ENCODE results near the gene DCBLD1.
"Not testable (repeated sequence)": the region's sequence is repeated elsewhere in the genome, so short reads cannot be mapped to it uniquely, and the experiment has no call there.

Gene DCBLD1

DNA sequence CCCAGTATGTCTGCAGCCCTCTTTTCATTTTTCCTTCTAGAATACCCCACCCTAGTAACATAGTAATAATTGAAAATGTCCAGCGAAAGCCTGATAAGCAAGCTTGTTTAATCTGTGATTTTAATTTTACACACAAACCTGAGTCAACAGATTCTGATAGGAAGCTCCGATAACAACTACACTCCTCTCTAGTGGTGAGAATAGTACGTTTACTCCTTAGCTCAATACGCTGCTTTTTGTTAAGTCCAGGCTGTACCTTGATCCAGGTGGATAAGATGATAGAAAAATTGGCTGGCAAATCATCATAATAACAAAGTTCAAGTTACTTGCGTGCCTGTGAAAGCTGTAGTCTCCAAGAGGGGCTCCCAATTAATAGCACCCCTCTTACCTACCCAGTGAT lies 25.5 kb upstream of the DCBLD1 start:
- H3K36me3 ChIP-seq (ENCODE audit: control insufficient read depth, insufficient read depth, low read length) = no peaks in the 10 kb centered on the region
- no peak overlapping the region for H3K4me3 ChIP-seq (ENCODE audit: low read length)
- no peak overlapping the region for H3K27ac ChIP-seq (ENCODE audit: low read depth, low read length)
- no peaks in the 10 kb centered on the region for H3K4me1 ChIP-seq (ENCODE audit: control insufficient read depth, insufficient read depth, low read length)
- H3K27me3 ChIP-seq (ENCODE audit: control insufficient read depth, insufficient read depth, low read length) = no peaks in the 10 kb centered on the region
- H3K9ac ChIP-seq (ENCODE audit: low read length) = no peak overlapping the region

GRCh38 chr6:117459204-117459944 lies 23.1 kb upstream of the DCBLD1 start:
- Histone ChIP-seq H3K27me3 (ENCODE audit: control insufficient read depth, insufficient read depth, low read length) (no peaks in the 10 kb centered on the region), H3K36me3 (ENCODE audit: control insufficient read depth, insufficient read depth, low read length) (no peaks in the 10 kb centered on the region), H3K27ac (ENCODE audit: low read depth, low read length) (no peak overlapping the region), H3K4me3 (ENCODE audit: low read length) (no peak overlapping the region), H3K9ac (ENCODE audit: low read length) (no peak overlapping the region), H3K4me1 (ENCODE audit: control insufficient read depth, insufficient read depth, low read length) (no peaks in the 10 kb centered on the region)

- Histone ChIP-seq H3K36me3 (ENCODE audit: control insufficient read depth, insufficient read depth, low read length) (no peaks in the 10 kb centered on the region), H3K27ac (ENCODE audit: low read depth, low read length) (no peak overlapping the region), H3K27me3 (ENCODE audit: control insufficient read depth, insufficient read depth, low read length) (no peaks in the 10 kb centered on the region), H3K4me3 (ENCODE audit: low read length) (no peak overlapping the region), H3K4me1 (ENCODE audit: control insufficient read depth, insufficient read depth, low read length) (no peaks in the 10 kb centered on the region), H3K9ac (ENCODE audit: low read length) (no peak overlapping the region)
These were observed 18.5 kb upstream of the DCBLD1 start for GRCh38 chr6:117463762-117464665.

- no peaks in the 10 kb centered on the region for H3K36me3 ChIP-seq (ENCODE audit: control insufficient read depth, insufficient read depth, low read length)
- no peak overlapping the region for H3K9ac ChIP-seq (ENCODE audit: low read length)
- no peak overlapping the region for H3K4me3 ChIP-seq (ENCODE audit: low read length)
- H3K27me3 ChIP-seq (ENCODE audit: control insufficient read depth, insufficient read depth, low read length) = no peaks in the 10 kb centered on the region
- no peak overlapping the region for H3K27ac ChIP-seq (ENCODE audit: low read depth, low read length)
- no peaks in the 10 kb centered on the region for H3K4me1 ChIP-seq (ENCODE audit: control insufficient read depth, insufficient read depth, low read length)
These were observed 17.8 kb upstream of the DCBLD1 start for GRCh38 chr6:117464700-117465099.

DNA sequence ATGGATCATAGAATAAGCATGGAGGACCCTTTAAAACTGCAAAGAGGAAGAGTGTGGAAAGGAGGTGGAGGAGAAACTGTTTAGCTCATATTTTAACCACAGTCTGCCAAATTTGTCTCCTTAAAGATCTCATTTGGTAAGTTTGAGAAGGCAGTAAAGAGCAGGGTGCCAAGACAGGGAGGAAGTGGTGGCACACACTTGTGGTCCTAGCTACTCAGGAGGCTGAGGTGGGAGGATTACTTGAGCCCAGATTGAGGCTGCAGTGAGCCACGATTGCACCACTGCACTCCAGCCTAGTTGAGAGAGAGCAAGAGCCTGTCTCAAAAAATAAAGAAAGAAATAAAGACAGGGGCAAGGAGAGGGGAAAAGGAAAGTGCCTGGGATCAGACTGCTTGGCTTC lies 16.8 kb upstream of the DCBLD1 start:
- no peak overlapping the region for H3K27ac ChIP-seq (ENCODE audit: low read depth, low read length)
- no peak overlapping the region for H3K4me3 ChIP-seq (ENCODE audit: low read length)
- H3K27me3 ChIP-seq (ENCODE audit: control insufficient read depth, insufficient read depth, low read length) = no peaks in the 10 kb centered on the region
- no peaks in the 10 kb centered on the region for H3K36me3 ChIP-seq (ENCODE audit: control insufficient read depth, insufficient read depth, low read length)
- no peaks in the 10 kb centered on the region for H3K4me1 ChIP-seq (ENCODE audit: control insufficient read depth, insufficient read depth, low read length)
- H3K9ac ChIP-seq (ENCODE audit: low read length) = no peak overlapping the region

GRCh38 chr6:117467876-117468275 lies 14.6 kb upstream of the DCBLD1 start:
- Histone ChIP-seq H3K4me1 (ENCODE audit: control insufficient read depth, insufficient read depth, low read length) (no peaks in the 10 kb centered on the region), H3K27ac (ENCODE audit: low read depth, low read length) (no peak overlapping the region), H3K36me3 (ENCODE audit: control insufficient read depth, insufficient read depth, low read length) (no peaks in the 10 kb centered on the region), H3K9ac (ENCODE audit: low read length) (no peak overlapping the region), H3K4me3 (ENCODE audit: low read length) (no peak overlapping the region), H3K27me3 (ENCODE audit: control insufficient read depth, insufficient read depth, low read length) (no peaks in the 10 kb centered on the region)

- H3K9ac ChIP-seq (ENCODE audit: low read length); H3K36me3 ChIP-seq (ENCODE audit: control insufficient read depth, insufficient read depth, low read length); H3K4me3 ChIP-seq (ENCODE audit: low read length); H3K27ac ChIP-seq (ENCODE audit: low read depth, low read length); H3K27me3 ChIP-seq (ENCODE audit: control insufficient read depth, insufficient read depth, low read length); H3K4me1 ChIP-seq (ENCODE audit: control insufficient read depth, insufficient read depth, low read length): not testable (repeated sequence)
These were observed 13.9 kb upstream of the DCBLD1 start for GRCh38 chr6:117468527-117468926.

DNA sequence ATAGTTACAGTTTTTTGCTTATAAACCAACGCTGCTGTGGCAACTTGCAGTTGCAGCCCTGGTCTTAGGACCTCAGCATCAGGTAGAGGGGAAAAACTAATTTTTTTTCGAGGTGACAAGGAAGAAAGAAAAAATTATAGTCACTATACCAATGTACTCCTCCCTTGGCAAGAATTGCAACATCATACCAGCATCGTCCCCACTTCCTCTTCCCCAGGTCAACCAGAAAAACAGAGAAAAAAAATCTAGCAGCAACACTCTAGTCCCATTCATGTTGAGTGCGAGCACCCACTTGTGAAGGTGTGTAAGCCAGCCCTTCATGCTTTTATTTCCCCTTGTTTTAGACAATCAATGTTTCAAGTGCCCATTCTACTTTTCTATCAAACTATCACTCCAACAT lies 13.1 kb upstream of the DCBLD1 start:
- no peaks in the 10 kb centered on the region for H3K4me1 ChIP-seq (ENCODE audit: control insufficient read depth, insufficient read depth, low read length)
- H3K27me3 ChIP-seq (ENCODE audit: control insufficient read depth, insufficient read depth, low read length) = no peaks in the 10 kb centered on the region
- H3K4me3 ChIP-seq (ENCODE audit: low read length) = no peak overlapping the region
- H3K9ac ChIP-seq (ENCODE audit: low read length) = no peak overlapping the region
- H3K27ac ChIP-seq (ENCODE audit: low read depth, low read length) = no peak overlapping the region
- no peaks in the 10 kb centered on the region for H3K36me3 ChIP-seq (ENCODE audit: control insufficient read depth, insufficient read depth, low read length)

DNA sequence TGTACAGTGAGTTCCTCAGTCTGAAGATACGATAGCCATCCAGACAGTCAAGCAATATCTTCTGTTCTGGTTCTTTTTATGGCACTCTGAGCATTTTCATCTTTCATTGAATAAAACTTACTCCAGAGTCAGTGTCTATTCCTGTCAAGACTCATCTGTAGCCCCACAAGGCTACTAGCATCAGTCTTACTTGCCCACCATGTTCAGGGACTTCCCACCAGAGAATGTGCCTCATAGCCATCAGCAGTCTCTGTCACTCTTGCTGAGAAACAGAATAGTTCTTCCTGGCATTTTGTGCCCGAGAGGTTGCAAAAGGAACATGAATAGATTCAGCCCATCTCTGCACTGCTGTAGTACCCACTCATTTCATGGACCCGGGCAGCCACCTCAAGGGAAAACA lies 12.7 kb upstream of the DCBLD1 start:
- Histone ChIP-seq H3K4me3 (ENCODE audit: low read length) (no peak overlapping the region), H3K36me3 (ENCODE audit: control insufficient read depth, insufficient read depth, low read length) (no peaks in the 10 kb centered on the region), H3K27ac (ENCODE audit: low read depth, low read length) (no peak overlapping the region), H3K27me3 (ENCODE audit: control insufficient read depth, insufficient read depth, low read length) (no peaks in the 10 kb centered on the region), H3K9ac (ENCODE audit: low read length) (no peak overlapping the region), H3K4me1 (ENCODE audit: control insufficient read depth, insufficient read depth, low read length) (no peaks in the 10 kb centered on the region)

DNA sequence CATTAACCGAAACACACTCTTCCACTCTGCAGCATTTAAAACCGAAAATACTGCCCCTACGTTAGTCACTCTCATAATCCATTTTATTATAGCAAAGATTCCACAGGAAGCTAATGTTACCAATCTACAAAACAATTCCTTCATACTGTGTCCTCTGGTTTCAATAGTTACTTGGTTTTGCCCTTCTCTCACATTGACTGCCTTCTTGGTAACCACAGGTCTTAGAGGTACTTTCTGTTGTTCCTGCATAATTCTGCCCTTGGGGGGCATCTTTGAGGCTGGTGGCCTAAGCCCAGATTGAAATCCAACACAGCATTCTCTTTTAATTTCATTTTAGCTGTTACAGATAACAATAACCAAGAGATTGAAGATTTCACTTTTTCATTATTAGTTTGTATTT lies 9.8 kb upstream of the DCBLD1 start:
- no peak overlapping the region for H3K27ac ChIP-seq (ENCODE audit: low read depth, low read length)
- H3K4me3 ChIP-seq (ENCODE audit: low read length) = no peak overlapping the region
- no peaks in the 10 kb centered on the region for H3K27me3 ChIP-seq (ENCODE audit: control insufficient read depth, insufficient read depth, low read length)

GRCh38 chr6:117473401-117473800 lies 9.1 kb upstream of the DCBLD1 start:
- no peaks in the 10 kb centered on the region for H3K4me1 ChIP-seq (ENCODE audit: control insufficient read depth, insufficient read depth, low read length)
- H3K9ac ChIP-seq (ENCODE audit: low read length) = no peak overlapping the region
- H3K27ac ChIP-seq (ENCODE audit: low read depth, low read length) = no peak overlapping the region
- no peak overlapping the region for H3K4me3 ChIP-seq (ENCODE audit: low read length)
- no peaks in the 10 kb centered on the region for H3K36me3 ChIP-seq (ENCODE audit: control insufficient read depth, insufficient read depth, low read length)
- no peaks in the 10 kb centered on the region for H3K27me3 ChIP-seq (ENCODE audit: control insufficient read depth, insufficient read depth, low read length)

More for the DNA sequence above, 9.8 kb upstream of the DCBLD1 start:
- no peaks in the 10 kb centered on the region for H3K36me3 ChIP-seq (ENCODE audit: control insufficient read depth, insufficient read depth, low read length)
- no peaks in the 10 kb centered on the region for H3K4me1 ChIP-seq (ENCODE audit: control insufficient read depth, insufficient read depth, low read length)
- H3K9ac ChIP-seq (ENCODE audit: low read length) = no peak overlapping the region

DNA sequence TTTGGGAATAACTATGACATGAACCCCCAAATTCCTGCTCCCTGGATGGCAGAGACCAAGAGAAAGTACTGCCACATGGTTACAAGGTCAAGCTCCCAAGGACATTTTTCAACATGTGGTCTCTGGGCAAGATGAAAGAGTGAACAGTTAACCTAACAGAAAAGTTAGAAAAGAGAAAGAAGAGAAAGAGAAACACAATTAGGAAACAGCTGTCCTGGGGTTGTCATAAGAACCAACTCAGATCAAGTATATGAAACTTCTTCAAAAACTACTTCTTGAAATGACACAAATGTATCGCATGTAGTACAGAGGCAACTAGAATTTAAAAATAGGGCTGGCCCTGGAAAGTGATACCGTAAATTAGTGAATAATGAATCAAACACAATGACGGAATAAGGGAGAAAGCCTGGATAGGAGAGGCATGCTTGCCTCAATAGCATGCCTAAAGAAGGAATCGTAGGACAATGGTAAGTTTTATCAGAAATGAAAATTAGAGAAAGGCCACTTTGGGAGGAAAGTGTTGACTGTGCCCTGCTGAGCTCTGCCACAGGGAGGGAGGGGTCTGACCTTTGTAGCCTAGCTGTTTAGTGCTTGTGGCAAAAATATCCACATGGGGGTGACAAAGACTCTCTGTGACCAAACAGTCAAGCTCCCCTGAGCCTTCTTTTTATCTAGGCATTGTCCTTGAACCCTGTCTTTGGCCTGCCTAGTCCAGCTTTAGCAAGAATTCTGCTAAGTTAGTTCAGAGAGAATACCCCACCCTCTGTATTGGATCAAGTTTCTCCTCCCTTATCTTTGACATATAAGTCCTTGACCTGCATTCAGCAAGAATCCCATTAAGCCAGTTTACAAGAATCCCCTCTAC lies 4.3 kb upstream of the DCBLD1 start:
- no peaks in the 10 kb centered on the region for H3K36me3 ChIP-seq (ENCODE audit: control insufficient read depth, insufficient read depth, low read length)
- no peaks in the 10 kb centered on the region for H3K4me1 ChIP-seq (ENCODE audit: control insufficient read depth, insufficient read depth, low read length)
- no peaks in the 10 kb centered on the region for H3K27me3 ChIP-seq (ENCODE audit: control insufficient read depth, insufficient read depth, low read length)
- H3K27ac ChIP-seq (ENCODE audit: low read depth, low read length) = no peak overlapping the region
- no peak overlapping the region for H3K4me3 ChIP-seq (ENCODE audit: low read length)
- H3K9ac ChIP-seq (ENCODE audit: low read length) = no peak overlapping the region
